CD4-positive, CD25-positive, alpha-beta regulatory T cell (primary cell): ENCODE data around the gene CALR3. TPM values are rescaled to one million over a fixed set of nuclear protein-coding genes. Genes with fewer than 3 reads are reported as not detected.

Source experiments
- ATAC-seq, 2 donors: fragments of 150-1000 bp; cut with Tn5 transposase; one replicate each; pipeline ENCODE4 v1.10.0; 2021; ENCODE audit warnings: low read depth in 2 of 2, moderate number of reproducible peaks in 2 of 2, moderate library complexity in 1 of 2
- DNase-seq, 3 donors: peaks; one replicate each; pipeline versions ENCODE4 v3.0.0 to v3.0.0-alpha.2; 2012 to 2022; ENCODE audit warnings: mixed read lengths in 1 of 3
- H3K27ac ChIP-seq: one replicate; pipeline ENCODE4 v1.7.0; 2013; ENCODE audit warnings: mild to moderate bottlenecking, low read length; ENCODE audit not compliant: insufficient read depth, poor library complexity, severe bottlenecking
- H3K27me3 ChIP-seq: one replicate; pipeline ENCODE4 v1.7.0; 2013; ENCODE audit warnings: low read length; ENCODE audit not compliant: control insufficient read depth, insufficient read depth
- H3K36me3 ChIP-seq: one replicate; pipeline ENCODE4 v1.7.0; 2013; ENCODE audit warnings: mild to moderate bottlenecking, low read length, moderate library complexity; ENCODE audit not compliant: control insufficient read depth, insufficient read depth
- H3K4me1 ChIP-seq: 2 replicates; pipeline ENCODE4 v1.7.0; 2013; ENCODE audit warnings: mild to moderate bottlenecking, low read length; ENCODE audit not compliant: insufficient read depth, control insufficient read depth, poor library complexity, severe bottlenecking
- H3K4me3 ChIP-seq: one replicate; pipeline ENCODE4 v1.7.0; 2013; ENCODE audit warnings: low read depth, mild to moderate bottlenecking, low read length, moderate library complexity
- H3K9me3 ChIP-seq, 2 experiments: 1 replicate in 1 of 2; 2 replicates in 1 of 2; pipeline ENCODE4 v1.7.0; 2013; ENCODE audit warnings: low read length in 2 of 2, mild to moderate bottlenecking in 1 of 2, moderate library complexity in 1 of 2; ENCODE audit not compliant: control insufficient read depth in 2 of 2
- H3K27ac Mint-ChIP-seq, 3 donors: one replicate each; pipeline ENCODE4 v1.8.0; 2020 to 2022; ENCODE audit warnings: mild to moderate bottlenecking in 3 of 3, mixed read lengths in 3 of 3, moderate library complexity in 2 of 3
- H3K27me3 Mint-ChIP-seq: one replicate; pipeline ENCODE4 v1.8.0; 2022; ENCODE audit warnings: mild to moderate bottlenecking, mixed read lengths
- H3K36me3 Mint-ChIP-seq: one replicate; pipeline ENCODE4 v1.8.0; 2020; ENCODE audit warnings: mixed read lengths
- H3K4me1 Mint-ChIP-seq, 4 donors: one replicate each; pipeline ENCODE4 v1.8.0; 2020 to 2022; ENCODE audit warnings: mixed read lengths in 4 of 4, mild to moderate bottlenecking in 1 of 4
- H3K4me3 Mint-ChIP-seq, 4 donors: one replicate each; pipeline ENCODE4 v1.8.0; 2020 to 2022; ENCODE audit warnings: mild to moderate bottlenecking in 4 of 4, mixed read lengths in 4 of 4, moderate library complexity in 3 of 4
- H3K9me3 Mint-ChIP-seq, 7 donors: one replicate each; pipeline ENCODE4 v1.8.0; 2020 to 2022; ENCODE audit warnings: mixed read lengths in 7 of 7, mild to moderate bottlenecking in 3 of 7, moderate library complexity in 2 of 7
- polyA plus RNA-seq, 4 donors: library from polyadenylated mRNA; unstranded; fragments of 300-500 nt; fragmentation: Illumina TruSeq; gene quantifications; one replicate each; pipeline ENCODE4 v1.2.3, GENCODE V29; 2021
- total RNA-seq: library from RNA; stranded (reverse); gene quantifications from one replicate; pipeline ENCODE4 v1.2.3, GENCODE V29; 2022

Gene CALR3
- total and polyA plus RNA-seq, 5 donors from 2014 or later, result not detected

DNA sequence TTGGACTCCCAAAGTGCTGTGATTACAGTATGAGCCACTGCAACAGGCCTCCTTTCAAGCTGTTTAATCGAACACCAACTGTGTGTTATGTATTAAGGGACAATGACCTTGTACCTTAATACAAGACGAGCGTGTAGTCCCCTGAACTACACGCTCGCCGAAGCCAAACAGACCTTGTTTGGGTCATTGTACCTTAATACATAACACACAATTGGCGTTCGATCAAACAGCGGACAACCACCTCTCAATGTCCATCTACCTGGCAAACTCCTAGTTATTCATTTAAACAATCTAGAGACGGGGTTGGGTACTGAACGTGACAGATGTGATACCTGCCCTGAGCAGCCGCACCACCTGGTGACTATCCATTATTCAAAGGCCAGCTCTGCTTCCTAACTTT, 45.0 kb upstream of the CALR3 start:
- Mint-ChIP-seq H3K9me3 (no peaks in the 10 kb centered on the region), H3K27ac (peak overlapping the region in 2 of 3 donors; percentile 92 to 93), H3K4me3 (peak overlapping the region; percentile 88 to 97 (median 94)), H3K36me3 (peaks cover 23% of the 10 kb centered on the region), H3K4me1 (peaks cover 19 to 70% (median 36%) of the 10 kb centered on the region in 4 donors), H3K27me3 (no peaks in the 10 kb centered on the region)
- Histone ChIP-seq H3K27me3 (no peaks in the 10 kb centered on the region), H3K4me1 (peaks cover 60% of the 10 kb centered on the region), H3K27ac (peak overlapping the region; percentile 85), H3K36me3 (peaks cover 26% of the 10 kb centered on the region), H3K4me3 (peak overlapping the region; percentile 91), H3K9me3 (no peaks in the 10 kb centered on the region)
- DNase-seq (no peak), ATAC-seq (no peak)

DNA sequence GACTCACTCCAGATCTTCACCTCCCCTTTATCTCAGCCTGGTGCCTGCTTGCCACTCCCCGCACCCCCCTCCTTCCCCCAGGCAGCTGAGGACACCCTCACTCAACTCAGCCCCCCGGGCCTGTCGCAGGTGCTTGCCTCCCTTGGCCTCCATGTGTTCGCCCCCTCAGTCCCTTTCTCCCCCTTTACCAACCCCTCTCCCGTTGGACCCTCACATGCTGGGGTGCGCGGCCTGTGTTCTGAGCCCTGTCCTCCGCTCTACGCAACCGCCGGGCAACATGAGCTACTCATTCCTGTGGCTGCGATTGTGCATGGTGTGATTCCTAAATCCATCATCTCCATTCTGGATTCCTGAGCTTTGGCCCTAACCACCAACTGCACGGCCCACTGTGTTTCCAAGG, 41.1 kb upstream of the CALR3 start:
- no peaks in the 10 kb centered on the region for H3K27me3 Mint-ChIP-seq
- H3K4me3 Mint-ChIP-seq, result no peak overlapping the region
- H3K9me3 ChIP-seq, result no peaks in the 10 kb centered on the region
- peaks cover 29% of the 10 kb centered on the region for H3K4me1 ChIP-seq
- peaks cover 8 to 45% (median 21%) of the 10 kb centered on the region in 4 donors for H3K4me1 Mint-ChIP-seq
- DNase-seq, result no peak
- no peaks in the 10 kb centered on the region for H3K9me3 Mint-ChIP-seq
- H3K36me3 ChIP-seq, result peaks cover 62% of the 10 kb centered on the region
- H3K27me3 ChIP-seq, result no peaks in the 10 kb centered on the region
- peaks cover 27% of the 10 kb centered on the region for H3K36me3 Mint-ChIP-seq
- H3K27ac ChIP-seq, result no peak overlapping the region
- H3K4me3 ChIP-seq, result no peak overlapping the region
- no peak overlapping the region for H3K27ac Mint-ChIP-seq
- no peak for ATAC-seq

DNA sequence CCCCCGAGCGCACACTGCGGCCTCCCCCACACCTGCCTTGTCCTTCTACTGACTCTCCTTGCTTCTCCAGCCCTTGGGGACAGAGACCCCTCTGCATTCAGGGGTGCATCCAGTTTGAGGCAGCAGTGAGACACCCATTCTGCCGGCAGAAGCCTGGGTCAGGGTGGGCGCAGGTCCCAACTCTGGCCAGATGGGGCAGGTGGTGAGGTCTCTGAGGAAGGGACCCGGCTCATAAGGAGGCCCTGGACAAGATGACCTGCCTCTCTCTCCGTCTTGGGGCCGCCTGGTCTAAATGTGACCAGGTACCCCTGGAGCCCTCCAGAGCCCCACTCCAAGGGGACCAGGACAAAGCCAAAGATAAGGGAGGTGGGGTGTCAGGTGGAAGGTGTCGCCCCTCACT, 40.2 kb upstream of the CALR3 start:
- Histone ChIP-seq H3K9me3 (no peaks in the 10 kb centered on the region), H3K4me1 (peaks cover 20% of the 10 kb centered on the region), H3K36me3 (peaks cover 72% of the 10 kb centered on the region), H3K4me3 (no peak overlapping the region), H3K27me3 (no peaks in the 10 kb centered on the region), H3K27ac (no peak overlapping the region)
- peaks cover 2 to 39% (median 16%) of the 10 kb centered on the region in 4 donors for H3K4me1 Mint-ChIP-seq
- H3K9me3 Mint-ChIP-seq, result no peaks in the 10 kb centered on the region
- H3K27ac Mint-ChIP-seq, result no peak overlapping the region
- H3K36me3 Mint-ChIP-seq, result peaks cover 32% of the 10 kb centered on the region
- ATAC-seq, result no peak
- H3K27me3 Mint-ChIP-seq, result no peaks in the 10 kb centered on the region
- no peak for DNase-seq
- H3K4me3 Mint-ChIP-seq, result no peak overlapping the region

DNA sequence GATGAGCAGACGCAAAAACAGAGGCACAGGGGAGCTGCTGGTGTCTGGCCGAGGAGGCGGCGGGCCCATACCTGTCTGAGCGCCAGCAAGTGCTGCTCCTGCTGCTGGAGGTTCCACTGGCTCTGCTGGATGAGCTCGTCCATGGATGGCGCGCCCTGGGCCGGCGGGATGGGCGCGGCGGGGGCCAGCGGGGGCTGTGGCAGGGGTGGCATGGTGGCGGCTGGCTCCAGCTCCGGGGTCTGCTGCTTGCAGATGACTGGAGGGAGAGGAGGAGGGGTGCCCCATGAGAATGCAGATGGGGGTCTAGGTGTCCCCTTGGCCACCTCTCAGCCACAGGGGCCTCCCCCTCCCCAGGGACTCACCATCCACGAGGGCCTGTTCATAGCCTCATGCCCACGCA, 39.4 kb upstream of the CALR3 start:
- peaks cover 0 to 32% (median 13%) of the 10 kb centered on the region in 4 donors for H3K4me1 Mint-ChIP-seq
- H3K9me3 ChIP-seq, result no peaks in the 10 kb centered on the region
- no peaks in the 10 kb centered on the region for H3K9me3 Mint-ChIP-seq
- no peak overlapping the region for H3K27ac Mint-ChIP-seq
- H3K27me3 ChIP-seq, result no peaks in the 10 kb centered on the region
- ATAC-seq (no peak), DNase-seq (no peak)
- no peak overlapping the region for H3K4me3 Mint-ChIP-seq
- peaks cover 79% of the 10 kb centered on the region for H3K36me3 ChIP-seq
- peaks cover 33% of the 10 kb centered on the region for H3K36me3 Mint-ChIP-seq
- no peak overlapping the region for H3K4me3 ChIP-seq
- H3K27me3 Mint-ChIP-seq, result no peaks in the 10 kb centered on the region
- H3K27ac ChIP-seq, result no peak overlapping the region
- H3K4me1 ChIP-seq, result peaks cover 13% of the 10 kb centered on the region

DNA sequence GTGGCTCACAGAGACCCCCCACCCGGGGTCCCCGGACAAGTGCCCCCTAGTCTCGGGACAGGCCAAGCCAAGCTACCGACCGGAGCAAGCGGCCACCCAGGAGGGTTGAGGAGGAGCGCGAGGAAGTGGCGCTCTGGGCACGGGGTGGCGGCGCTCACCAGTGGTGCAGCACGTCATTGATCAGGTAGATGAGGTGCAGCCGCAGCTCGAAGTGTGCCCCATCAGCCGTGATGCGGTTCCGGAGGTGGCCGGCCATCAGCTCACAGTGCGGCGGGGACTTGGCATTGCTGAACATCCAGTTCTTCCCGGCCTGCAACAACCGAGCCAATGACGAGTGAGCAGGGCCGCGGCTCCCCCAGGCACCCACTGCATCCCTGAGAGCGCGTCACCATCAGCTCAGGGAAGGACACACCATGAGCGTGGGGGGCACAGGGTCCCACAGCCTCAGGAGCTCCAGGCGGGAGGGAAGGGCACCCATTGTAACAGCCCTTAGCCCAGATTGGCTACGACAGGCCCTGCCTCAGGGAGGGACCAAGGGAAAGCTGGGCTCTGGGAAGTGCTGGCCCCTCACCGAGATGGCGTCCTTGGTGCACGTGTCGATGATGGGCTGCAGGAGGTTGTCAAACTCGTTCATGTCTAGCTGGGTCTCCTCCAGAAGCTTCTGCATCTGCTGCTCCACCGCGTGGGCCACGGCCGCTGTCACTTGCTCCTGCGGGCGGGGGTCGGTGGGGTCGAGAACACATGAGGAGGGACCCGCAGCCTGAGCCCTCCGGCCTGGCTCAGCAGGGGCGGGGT, 36.7 kb upstream of the CALR3 start:
- peaks cover 22% of the 10 kb centered on the region for H3K36me3 Mint-ChIP-seq
- no peak overlapping the region for H3K27ac Mint-ChIP-seq
- H3K4me1 Mint-ChIP-seq, result peaks cover 0 to 7% (median 5%) of the 10 kb centered on the region in 4 donors
- Histone ChIP-seq H3K4me3 (no peak overlapping the region), H3K36me3 (peaks cover 90% of the 10 kb centered on the region), H3K27me3 (no peaks in the 10 kb centered on the region), H3K4me1 (no peaks in the 10 kb centered on the region), H3K27ac (no peak overlapping the region), H3K9me3 (no peaks in the 10 kb centered on the region)
- ATAC-seq, result no peak
- DNase-seq, result no peak
- no peaks in the 10 kb centered on the region for H3K9me3 Mint-ChIP-seq
- H3K4me3 Mint-ChIP-seq, result no peak overlapping the region
- H3K27me3 Mint-ChIP-seq, result no peaks in the 10 kb centered on the region

DNA sequence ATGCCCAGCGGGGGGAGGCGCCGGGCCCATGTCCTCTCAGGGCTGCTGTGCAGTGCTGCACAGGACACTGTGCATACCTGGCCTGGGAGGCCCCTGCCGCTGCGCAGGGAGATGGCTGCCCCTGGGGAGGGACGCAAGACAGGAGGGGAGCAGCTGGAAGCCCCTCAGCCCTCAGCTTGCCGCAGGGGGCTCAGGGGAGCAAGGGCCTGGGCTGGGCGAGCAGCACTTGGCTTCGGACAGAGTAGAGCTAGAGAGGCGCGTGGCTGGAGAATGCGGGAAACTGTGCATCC, 35.4 kb upstream of the CALR3 start:
- no peaks in the 10 kb centered on the region for H3K4me1 ChIP-seq
- no peaks in the 10 kb centered on the region for H3K9me3 Mint-ChIP-seq
- peaks cover 19% of the 10 kb centered on the region for H3K36me3 Mint-ChIP-seq
- no peak overlapping the region for H3K27ac ChIP-seq
- H3K4me3 ChIP-seq, result no peak overlapping the region
- H3K27me3 ChIP-seq, result no peaks in the 10 kb centered on the region
- no peaks in the 10 kb centered on the region for H3K9me3 ChIP-seq
- H3K27me3 Mint-ChIP-seq, result no peaks in the 10 kb centered on the region
- no peak overlapping the region for H3K4me3 Mint-ChIP-seq
- H3K4me1 Mint-ChIP-seq, result peaks cover 0 to 2% (median 0%) of the 10 kb centered on the region in 4 donors
- peaks cover 94% of the 10 kb centered on the region for H3K36me3 ChIP-seq
- no peak overlapping the region for H3K27ac Mint-ChIP-seq
- no peak for ATAC-seq
- no peak for DNase-seq

DNA sequence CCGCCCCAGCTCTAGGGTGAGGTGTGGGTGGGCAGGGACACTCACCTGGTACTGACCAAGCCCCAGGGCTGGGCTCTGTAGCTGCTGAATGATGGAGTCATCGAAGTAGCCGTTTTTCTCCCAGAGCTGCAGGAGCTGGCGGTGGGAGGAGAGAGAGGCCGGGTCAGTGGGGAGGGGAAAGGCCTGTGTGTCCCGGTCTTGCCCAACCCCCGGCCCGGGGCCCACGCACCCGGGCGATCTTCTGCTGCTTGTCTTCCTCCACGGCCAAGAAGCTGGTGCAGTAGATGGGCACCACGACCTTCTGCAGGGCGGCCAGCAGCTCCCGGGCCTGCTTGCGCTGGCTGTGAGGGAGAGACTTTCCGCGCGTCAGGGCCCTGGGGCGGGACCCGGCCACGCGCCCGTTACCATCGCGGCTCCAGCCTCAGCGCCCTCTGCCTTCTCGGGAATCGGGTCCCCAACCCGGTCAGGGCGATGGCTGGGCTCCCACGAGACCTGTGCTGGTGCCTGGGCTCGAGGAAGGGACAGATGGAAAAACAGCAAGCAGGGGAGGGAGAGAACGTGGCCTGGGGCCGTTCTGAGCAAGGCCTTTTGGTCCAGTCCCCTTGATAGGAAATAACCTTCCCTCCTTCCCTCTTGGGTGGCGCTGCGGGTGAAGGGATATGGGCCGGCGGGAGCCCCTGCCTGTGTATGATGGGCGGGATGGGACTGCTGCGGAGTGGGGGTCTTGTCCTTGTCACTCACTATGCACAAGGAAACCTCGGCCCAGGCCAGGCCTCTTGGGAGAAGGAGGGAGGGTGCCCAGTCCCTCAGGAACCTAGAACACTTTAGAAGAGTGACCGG, 34.8 kb upstream of the CALR3 start:
- H3K27ac Mint-ChIP-seq, result no peak overlapping the region
- H3K4me3 Mint-ChIP-seq, result no peak overlapping the region
- H3K4me3 ChIP-seq, result no peak overlapping the region
- H3K27ac ChIP-seq, result no peak overlapping the region
- H3K4me1 ChIP-seq, result no peaks in the 10 kb centered on the region
- no peaks in the 10 kb centered on the region for H3K27me3 ChIP-seq
- H3K9me3 ChIP-seq, result no peaks in the 10 kb centered on the region
- H3K4me1 Mint-ChIP-seq, result peaks cover 0 to 2% (median 0%) of the 10 kb centered on the region in 4 donors
- H3K9me3 Mint-ChIP-seq, result no peaks in the 10 kb centered on the region
- H3K36me3 Mint-ChIP-seq, result peaks cover 19% of the 10 kb centered on the region
- ATAC-seq (no peak), DNase-seq (no peak)
- no peaks in the 10 kb centered on the region for H3K27me3 Mint-ChIP-seq
- peaks cover 94% of the 10 kb centered on the region for H3K36me3 ChIP-seq
